GM15510 (cell line): ENCODE data around the gene RALB.

Experiments
- POLR2A ChIP-seq: IDR thresholded peaks from 3 replicates; pipeline ENCODE4 v1.6.1; 2011; ENCODE audit warnings: borderline replicate concordance; ENCODE audit not compliant: insufficient read length; ENCODE audit errors: extremely low read depth

The RALB gene

GRCh38 chr2:120341977-120342376 lies 89.3 kb downstream of the RALB start:
- no peak for TF ChIP-seq POLR2A

GRCh38 chr2:120342446-120342845 lies 89.8 kb downstream of the RALB start:
- no peak for TF ChIP-seq POLR2A

GRCh38 chr2:120343100-120343432 lies 90.4 kb downstream of the RALB start:
- TF ChIP-seq POLR2A: no peak

- no peak for TF ChIP-seq POLR2A
Measured at GRCh38 chr2:120343433-120344105, 90.9 kb downstream of the RALB start.
